Thoracic aorta (tissue), 2 donors: Measurements from ENCODE around the gene FKBP15. TPM values are rescaled to one million over a fixed set of nuclear protein-coding genes. Genes with fewer than 3 reads are reported as not detected.
"Not testable (repeated sequence)": the region's sequence is repeated elsewhere in the genome, so short reads cannot be mapped to it uniquely, and the experiment has no call there.

Experiments
- ATAC-seq: fragments of 150-250 bp; one replicate; pipeline ENCODE4 v1.8.0; 2017; ENCODE audit warnings: low read depth; ENCODE audit not compliant: insufficient number of reproducible peaks, low FRiP score
- DNase-seq: peaks from one replicate; pipeline ENCODE4 v3.0.0-alpha.2; 2020; ENCODE audit warnings: low spot score
- H3K27ac ChIP-seq, 2 donors: fragments of 200-600 bp; sonication (generic); 1 replicate in 1 of 2; 2 replicates in 1 of 2; pipeline ENCODE4 v1.5.1; 2016; ENCODE audit warnings: mild to moderate bottlenecking in 2 of 2, moderate library complexity in 2 of 2
- H3K27me3 ChIP-seq: fragments of 200-600 bp; sonication (generic); replicated peaks from 2 replicates; pipeline ENCODE4 v1.6.0; 2016; ENCODE audit warnings: mild to moderate bottlenecking; ENCODE audit not compliant: insufficient read depth
- H3K36me3 ChIP-seq: fragments of 200-600 bp; sonication (generic); one replicate; pipeline ENCODE4 v1.5.1; 2016
- H3K4me1 ChIP-seq, 2 donors: fragments of 200-600 bp; sonication (generic); 1 replicate in 1 of 2; 2 replicates in 1 of 2; pipeline versions ENCODE4 v1.5.1 to v1.6.0; 2016; ENCODE audit warnings: low read depth in 2 of 2, mild to moderate bottlenecking in 1 of 2; ENCODE audit not compliant: control insufficient read depth in 1 of 2
- H3K4me3 ChIP-seq: fragments of 200-600 bp; sonication (generic); 2 replicates; pipeline ENCODE4 v1.5.1; 2016; ENCODE audit warnings: mild to moderate bottlenecking
- H3K9me3 ChIP-seq: fragments of 200-600 bp; sonication (generic); 2 replicates; pipeline ENCODE4 v1.5.1; 2016
- CTCF ChIP-seq: fragments of 200-600 bp; sonication (generic); IDR thresholded peaks from one replicate; pipeline ENCODE4 v1.5.1; 2019; ENCODE audit warnings: antibody characterized with exemption
- total RNA-seq, 2 donors: library from RNA; depleted of rRNA; stranded (reverse); fragments of >200 nt; gene quantifications; one replicate each; pipeline versions ENCODE4 v1.1.0 to v1.2.3, GENCODE V29; 2016

The FKBP15 gene
- total RNA-seq, 2 donors from 2014 or later: 23.3 to 26.4 TPM

- DNase-seq: no peak
- peaks cover 4% of the 10 kb centered on the region for H3K36me3 ChIP-seq
Observed at GRCh38 chr9:113254991-113255390, 33.9 kb upstream of the FKBP15 start.

GRCh38 chr9:113250807-113251206 lies 29.7 kb upstream of the FKBP15 start:
- no peak for ATAC-seq
- DNase-seq: no peak
- no peaks in the 10 kb centered on the region for H3K27me3 ChIP-seq
- H3K4me3 ChIP-seq: no peak overlapping the region
- H3K27ac ChIP-seq: no peak overlapping the region
- H3K36me3 ChIP-seq: no peaks in the 10 kb centered on the region
- TF ChIP-seq CTCF: no peak
- no peaks in the 10 kb centered on the region for H3K4me1 ChIP-seq
- no peaks in the 10 kb centered on the region for H3K9me3 ChIP-seq

More at GRCh38 chr9:113254991-113255390, 33.9 kb upstream of the FKBP15 start:
- H3K4me3 ChIP-seq: no peak overlapping the region
- no peaks in the 10 kb centered on the region for H3K27me3 ChIP-seq
- TF ChIP-seq CTCF: no peak
- no peak overlapping the region for H3K27ac ChIP-seq
- H3K4me1 ChIP-seq: no peaks in the 10 kb centered on the region
- no peaks in the 10 kb centered on the region for H3K9me3 ChIP-seq
- no peak for ATAC-seq

GRCh38 chr9:113249661-113250060 lies 28.6 kb upstream of the FKBP15 start:
- not testable (repeated sequence) for H3K27ac ChIP-seq, H3K4me1 ChIP-seq, H3K9me3 ChIP-seq, ATAC-seq, DNase-seq, H3K36me3 ChIP-seq, H3K4me3 ChIP-seq, H3K27me3 ChIP-seq

GRCh38 chr9:113247640-113248039 lies 26.6 kb upstream of the FKBP15 start:
- no peak overlapping the region for H3K27ac ChIP-seq

GRCh38 chr9:113246928-113247327 lies 25.9 kb upstream of the FKBP15 start:
- H3K9me3 ChIP-seq: no peaks in the 10 kb centered on the region
- no peaks in the 10 kb centered on the region for H3K27me3 ChIP-seq
- H3K36me3 ChIP-seq: no peaks in the 10 kb centered on the region
- TF ChIP-seq CTCF: no peak
- no peak overlapping the region for H3K27ac ChIP-seq
- ATAC-seq (no peak), DNase-seq (no peak)
- no peaks in the 10 kb centered on the region for H3K4me1 ChIP-seq
- no peak overlapping the region for H3K4me3 ChIP-seq

More at GRCh38 chr9:113247640-113248039, 26.6 kb upstream of the FKBP15 start:
- no peak for DNase-seq
- Histone ChIP-seq H3K27me3 (no peaks in the 10 kb centered on the region), H3K36me3 (no peaks in the 10 kb centered on the region), H3K4me1 (no peaks in the 10 kb centered on the region), H3K9me3 (no peaks in the 10 kb centered on the region), H3K4me3 (no peak overlapping the region)
- TF ChIP-seq CTCF: no peak
- no peak for ATAC-seq

- H3K9me3 ChIP-seq: no peaks in the 10 kb centered on the region
- H3K4me1 ChIP-seq: no peaks in the 10 kb centered on the region
- TF ChIP-seq CTCF: no peak
- DNase-seq (no peak), ATAC-seq (no peak)
- H3K36me3 ChIP-seq: no peaks in the 10 kb centered on the region
- H3K4me3 ChIP-seq: no peak overlapping the region
- H3K27ac ChIP-seq: no peak overlapping the region
- no peaks in the 10 kb centered on the region for H3K27me3 ChIP-seq
Observed at GRCh38 chr9:113245894-113246293, 24.8 kb upstream of the FKBP15 start.
